OCI-LY7 (cell line): ENCODE measurements around the gene HOXB5.

Experiments
- CTCF ChIP-seq: fragments of 200-600 bp; sonication (generic); conservative IDR thresholded peaks from 2 replicates; pipeline ENCODE4 v1.5.1; 2014; ENCODE audit warnings: mild to moderate bottlenecking, antibody characterized with exemption, low read length, moderate library complexity, mixed read lengths
- EZH2phosphoT487 ChIP-seq: fragments of 200-600 bp; sonication (generic); IDR thresholded peaks from 2 replicates; pipeline ENCODE4 v1.6.1; 2018; ENCODE audit warnings: low read depth, borderline replicate concordance, mild to moderate bottlenecking, mixed run types, antibody characterized with exemption, low read length, moderate library complexity, mixed read lengths

- TF ChIP-seq EZH2phosphoT487 (no peak), CTCF (no peak)
These were observed 10.9 kb downstream of the HOXB5 start for GRCh38 chr17:48582750-48583069.
